ENCODE measurements around the gene RRBP1.

The RRBP1 gene

DNA sequence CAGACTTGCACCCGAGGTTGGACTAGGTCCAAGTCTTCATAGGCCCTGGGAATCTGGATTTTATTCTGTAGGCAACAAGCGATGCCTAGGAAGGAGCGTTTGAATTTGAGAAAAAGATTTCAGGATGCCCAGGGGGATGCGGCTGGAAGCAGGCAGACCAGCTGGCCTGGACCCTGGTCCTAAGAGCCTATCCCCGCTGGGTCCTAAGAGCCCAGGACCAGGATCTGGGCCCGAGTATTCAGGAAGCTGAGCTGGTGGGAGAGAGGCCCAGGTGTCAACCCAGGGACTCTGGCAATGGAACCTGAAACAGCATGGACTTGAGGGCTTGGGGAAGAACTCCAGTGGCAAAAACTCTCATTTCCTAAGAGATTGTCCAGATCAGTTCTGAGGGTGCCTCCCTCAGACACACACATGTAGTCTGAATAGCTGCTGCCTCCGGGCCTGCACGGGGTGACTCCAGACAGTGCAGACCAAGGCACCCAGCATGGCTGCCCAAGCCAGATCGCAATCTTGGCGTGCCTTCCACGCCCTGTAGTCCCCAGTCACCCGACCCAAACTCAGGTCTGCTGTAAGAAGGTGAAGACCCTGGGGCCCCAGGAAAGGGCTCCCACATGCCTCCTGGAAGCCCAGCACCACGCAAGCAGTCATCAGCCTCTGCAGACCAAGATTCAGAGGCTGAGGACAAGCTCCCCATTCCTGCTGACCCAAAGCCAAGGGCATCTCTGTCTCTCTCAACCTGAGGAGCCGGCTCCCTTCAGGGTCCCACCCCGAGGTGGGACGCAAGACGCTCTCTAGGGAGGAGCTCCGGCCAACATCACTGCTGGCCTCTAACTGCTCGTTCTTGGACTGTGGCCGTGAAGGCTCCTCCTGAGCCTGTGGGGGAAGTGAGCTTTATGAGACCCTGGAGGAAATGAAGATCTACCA, 34.4 kb downstream of the RRBP1 start:
- DNase-seq (ENCODE audit: low spot score): no peak

DNA sequence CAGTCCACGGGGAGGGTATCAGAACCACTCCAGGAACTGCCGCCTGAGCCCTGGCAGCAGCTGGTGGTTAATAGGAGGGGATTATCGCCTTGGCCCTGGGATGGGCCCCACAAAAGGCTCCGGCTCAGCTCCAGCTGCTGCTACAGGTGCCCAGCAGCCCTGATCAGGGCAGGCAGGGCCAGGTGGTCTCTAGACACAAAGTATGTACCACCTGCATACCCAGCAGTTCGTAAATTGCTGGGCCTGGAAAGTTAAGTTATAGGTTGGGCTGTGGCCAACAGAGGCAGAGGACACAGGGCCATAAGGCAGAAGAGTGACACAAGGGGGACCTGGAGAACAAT, 35.1 kb downstream of the RRBP1 start:
- DNase-seq (ENCODE audit: low spot score): no peak

GRCh38 chr20:17646209-17646960, 35.7 kb downstream of the RRBP1 start:
- no peak for DNase-seq (ENCODE audit: low spot score)

DNA sequence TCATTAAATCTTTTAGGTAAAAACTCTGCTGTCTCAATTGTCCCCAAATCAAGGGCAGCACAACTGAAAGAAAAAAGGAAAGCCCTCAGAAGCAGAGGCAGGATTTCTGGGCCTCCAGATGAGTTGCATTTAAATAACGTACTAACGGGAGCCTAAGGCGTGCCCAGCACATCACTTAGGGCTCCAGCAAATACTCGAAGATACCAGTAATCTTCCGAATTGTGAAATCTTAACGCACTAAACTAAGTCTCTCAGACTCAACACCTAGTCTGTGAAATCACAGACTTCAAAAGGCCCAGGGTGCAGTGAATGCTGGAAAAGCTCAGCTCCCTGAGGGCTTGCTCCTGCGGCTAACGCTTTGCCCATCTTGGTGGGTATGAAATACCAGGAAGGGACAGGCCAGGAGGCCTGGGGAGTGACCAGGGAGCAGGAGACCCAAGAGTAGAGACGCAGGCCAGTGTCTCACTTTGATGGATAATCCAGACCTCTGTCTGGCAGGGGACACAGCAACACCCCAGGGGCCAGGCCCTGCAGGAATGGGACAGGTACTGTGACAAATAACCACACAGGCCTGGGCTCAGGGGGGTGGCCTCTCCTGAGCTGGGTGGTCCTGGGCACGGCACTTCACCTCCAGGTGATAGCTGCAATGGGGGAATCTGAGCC, 36.4 kb downstream of the RRBP1 start:
- no peak for DNase-seq (ENCODE audit: low spot score)

DNA sequence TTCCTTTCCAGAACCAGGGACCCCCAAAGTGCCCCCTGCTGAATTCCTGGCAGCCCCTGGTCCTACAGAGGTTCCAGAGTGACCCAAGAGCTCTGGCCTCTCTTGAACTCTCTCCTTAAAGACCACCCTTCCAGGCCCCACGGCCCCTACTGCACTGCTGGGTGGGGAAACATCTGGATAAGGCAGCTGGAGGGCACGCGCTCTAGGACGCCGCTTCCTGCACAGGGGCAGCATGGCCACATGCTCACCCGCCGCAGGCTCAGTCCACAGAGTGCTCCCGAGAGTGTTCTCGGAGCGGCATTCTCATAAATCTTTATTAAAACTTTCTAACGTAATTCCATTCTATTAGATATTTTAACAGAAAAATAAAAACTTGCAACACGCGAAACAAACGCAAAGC, 37.0 kb downstream of the RRBP1 start:
- DNase-seq (ENCODE audit: low spot score): no peak

- no peak for DNase-seq (ENCODE audit: low spot score)
Measured at GRCh38 chr20:17644451-17644850, 37.6 kb downstream of the RRBP1 start.

- DNase-seq (ENCODE audit: low spot score): no peak
Measured at GRCh38 chr20:17643531-17644188, 38.4 kb downstream of the RRBP1 start.

DNA sequence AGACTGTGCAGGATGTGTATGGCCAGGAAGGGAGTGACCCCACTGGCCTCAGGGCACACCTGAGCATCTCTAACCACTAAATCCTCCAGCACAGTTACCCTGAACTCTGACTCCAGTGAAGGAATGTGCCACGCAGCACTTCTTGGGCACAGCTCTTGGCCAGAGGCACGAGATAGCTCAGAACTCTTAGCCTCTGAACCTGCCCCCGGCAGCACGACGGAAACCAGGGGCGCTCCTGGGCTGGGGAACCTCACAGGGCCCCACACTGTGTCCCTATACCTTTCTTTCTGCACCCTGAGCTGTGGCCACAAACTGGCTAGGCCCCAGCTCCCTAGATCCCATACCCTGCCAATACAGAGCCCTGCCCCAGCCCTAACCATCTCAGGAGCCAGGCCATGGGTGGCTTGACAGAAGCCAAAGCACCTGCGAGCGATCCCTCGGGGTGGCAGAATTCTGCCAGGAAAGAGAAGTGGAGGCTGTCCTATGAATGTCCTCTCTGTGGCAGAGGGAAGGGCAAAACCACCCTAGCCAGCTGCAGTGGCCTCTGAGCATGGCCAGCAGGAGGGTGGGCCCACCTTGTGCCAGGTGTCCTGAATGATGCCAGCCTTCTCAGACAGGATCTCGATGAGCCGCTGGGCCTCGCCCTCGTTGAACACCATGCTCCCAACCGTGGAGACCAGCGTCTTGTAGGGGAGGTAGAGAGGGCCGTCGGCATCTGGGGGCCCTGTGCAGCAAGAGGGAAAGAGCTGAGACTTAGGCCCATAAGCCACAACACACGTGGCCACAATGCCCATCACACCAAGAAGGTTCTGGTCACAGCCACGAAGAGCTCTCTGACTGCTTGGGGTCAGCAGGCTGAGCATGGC, 39.4 kb downstream of the RRBP1 start:
- no peak for DNase-seq (ENCODE audit: low spot score)

DNA sequence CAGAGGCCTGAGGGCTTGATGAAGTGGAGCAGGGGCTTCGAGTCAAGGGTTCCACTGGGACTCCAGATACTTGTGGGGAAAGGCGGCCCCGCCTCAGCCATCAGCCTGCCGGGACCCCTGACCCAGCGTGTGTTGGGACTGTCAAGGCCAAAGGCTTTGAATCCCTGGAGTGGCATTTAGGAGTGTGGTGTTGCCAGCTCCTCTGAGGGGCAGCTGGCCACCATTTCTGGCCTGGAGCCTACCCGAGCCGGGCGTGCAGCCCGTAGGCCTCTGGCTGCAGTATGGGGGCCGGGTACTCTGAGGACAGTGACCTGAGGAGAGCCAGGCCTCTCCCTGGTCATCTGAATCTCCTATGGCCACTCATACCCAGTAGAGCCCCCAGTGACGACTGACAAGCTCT, 40.0 kb downstream of the RRBP1 start:
- DNase-seq (ENCODE audit: low spot score): no peak

GRCh38 chr20:17641520-17641964, 40.5 kb downstream of the RRBP1 start:
- no peak for DNase-seq (ENCODE audit: low spot score)

DNA sequence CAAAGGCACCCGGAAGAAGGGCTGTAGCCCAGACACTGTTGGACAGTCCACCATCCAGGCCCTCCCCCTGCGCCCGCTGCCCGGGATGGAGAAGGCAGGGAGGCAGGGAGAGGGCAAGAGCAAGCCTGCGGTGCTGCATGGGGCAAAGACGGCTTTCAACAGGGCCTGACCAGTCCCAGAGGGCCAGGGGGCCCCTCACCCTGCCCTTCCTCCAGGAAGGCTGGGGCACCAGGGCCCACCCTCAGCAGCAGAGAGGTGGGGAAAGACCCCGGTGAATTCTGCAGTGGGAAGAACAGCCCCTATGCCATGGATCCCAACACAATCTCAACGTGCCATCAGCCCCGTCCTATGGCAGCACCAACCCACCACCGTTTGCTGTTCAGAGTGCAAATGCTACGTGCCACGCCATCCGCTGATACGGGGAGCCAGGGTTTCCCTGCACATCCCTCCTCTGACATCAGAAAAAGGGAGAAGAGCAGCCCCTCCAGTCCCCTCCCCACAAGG, 41.1 kb downstream of the RRBP1 start:
- no peak for DNase-seq (ENCODE audit: low spot score)

DNA sequence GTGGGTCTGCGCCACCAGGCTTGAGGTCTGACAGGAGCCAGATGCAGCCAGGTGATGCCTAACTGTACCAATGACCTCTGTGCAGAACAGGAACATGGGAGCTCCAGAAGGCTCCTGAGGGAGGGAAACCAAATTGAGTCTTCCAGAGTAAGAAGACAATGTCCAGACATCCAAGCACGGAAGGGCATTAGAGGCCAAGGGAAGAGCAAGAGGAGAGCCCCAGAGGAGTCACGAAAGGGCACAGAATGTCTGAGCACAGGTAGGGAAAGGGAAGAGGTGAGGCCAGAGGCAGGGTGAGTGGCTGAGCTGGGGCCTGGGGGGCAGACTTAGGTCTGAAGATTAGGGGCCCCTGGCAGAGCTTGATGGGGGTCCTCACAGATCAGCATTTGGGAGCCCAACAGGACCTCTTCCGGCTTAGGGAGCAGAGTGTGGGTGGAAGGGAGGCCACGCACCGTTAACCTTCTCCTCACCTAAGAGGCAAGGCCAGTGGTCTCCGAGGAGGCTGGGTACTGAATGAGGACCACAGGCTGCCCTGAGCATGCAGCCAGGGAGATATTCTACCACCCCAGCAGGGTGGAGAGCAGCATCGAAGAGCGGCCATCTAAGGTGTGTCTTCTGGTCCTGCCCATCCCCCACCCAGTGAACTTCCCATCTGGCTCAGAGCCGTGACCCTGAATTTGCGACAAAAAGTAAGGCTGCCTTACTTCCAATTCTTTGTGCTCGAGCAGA, 41.7 kb downstream of the RRBP1 start:
- no peak for DNase-seq (ENCODE audit: low spot score)

DNA sequence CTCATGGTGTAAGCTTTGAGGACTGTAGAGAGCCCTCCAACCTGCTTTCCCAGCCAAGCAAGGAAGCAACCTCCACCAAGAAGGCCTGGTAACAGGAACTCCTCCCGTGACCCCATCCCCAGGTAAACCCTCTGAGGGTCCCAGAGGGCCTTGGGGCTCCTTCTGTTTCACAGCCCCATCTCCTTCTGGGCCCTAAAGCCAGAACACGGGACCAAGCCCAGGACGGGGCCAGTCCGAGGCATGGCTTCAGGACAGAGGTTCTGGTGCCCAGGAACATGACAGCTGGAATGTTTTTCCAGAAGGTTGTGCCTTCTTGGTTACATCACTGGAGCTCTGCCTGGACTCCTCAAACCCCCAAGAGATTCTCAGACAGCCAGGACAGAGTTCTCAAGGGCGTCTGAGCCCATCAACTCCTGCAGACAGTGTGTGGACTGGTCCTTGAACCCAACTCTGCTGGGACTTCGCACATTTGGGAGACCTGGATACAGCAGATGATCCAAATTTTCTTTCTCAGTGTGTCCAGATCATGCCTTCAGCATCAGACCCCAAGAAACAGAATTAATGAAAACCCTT, 43.1 kb downstream of the RRBP1 start:
- no peak for DNase-seq (ENCODE audit: low spot score)

- DNase-seq (ENCODE audit: low spot score): no peak
Measured at GRCh38 chr20:17637985-17638640, 43.9 kb downstream of the RRBP1 start.

DNA sequence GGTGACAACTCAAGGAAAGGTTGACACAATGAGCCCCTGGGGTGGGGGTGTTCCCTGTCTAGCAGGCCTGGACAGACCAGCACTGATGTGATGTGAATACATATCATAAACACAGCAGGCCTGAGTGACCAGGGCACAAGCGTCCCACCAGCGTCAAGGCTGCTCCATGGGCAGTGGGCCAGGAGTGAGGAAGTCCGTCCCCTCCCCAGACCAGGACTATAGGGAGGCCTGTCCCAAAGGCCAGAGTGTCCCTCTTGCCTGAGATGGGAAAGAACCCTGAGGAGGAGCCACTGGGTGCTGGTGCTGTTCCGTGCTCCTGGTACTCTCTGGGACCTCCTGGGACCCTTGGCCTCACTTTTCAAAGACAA, 44.6 kb downstream of the RRBP1 start:
- DNase-seq (ENCODE audit: low spot score): no peak

GRCh38 chr20:17636523-17637412, 45.3 kb downstream of the RRBP1 start:
- no peak for DNase-seq (ENCODE audit: low spot score)

- DNase-seq (ENCODE audit: low spot score): no peak
Measured at GRCh38 chr20:17635332-17636244, 46.5 kb downstream of the RRBP1 start.
